HCT116 (cell line): Measurements from ENCODE around the gene CEBPA. TPM values are rescaled to one million over a fixed set of nuclear protein-coding genes. Genes with fewer than 3 reads are reported as not detected.

Experiments used
- ATAC-seq: fragments of 200-7000 bp; cut with Tn5 transposase; 2 replicates; pipeline ENCODE4 v1.9.1; 2020; ENCODE audit warnings: mild to moderate bottlenecking, moderate library complexity
- BruUV-seq: library from RNA; stranded (reverse); fragments of 400-500 nt; replicated peaks from 2 replicates; lab custom pipeline; 2021; lab: Mats Ljungman, UMichigan
- CTCF ChIA-PET: fragments of 300-600 bp; sonication (Branson Sonifier 250); formaldehyde crosslinking; loops from one replicate; lab custom pipeline; 2021; ENCODE audit warnings: antibody characterized with exemption; lab: Charles Lee
- POLR2A ChIA-PET: fragments of 300-600, 350-600 bp; sonication (Branson Sonifier 250); formaldehyde crosslinking; loops from one replicate; lab custom pipeline; 2021; ENCODE audit warnings: antibody characterized with exemption; lab: Charles Lee
- RAD21 ChIA-PET, 2 experiments: fragments of 300-600 bp; sonication (Branson Sonifier 250); formaldehyde crosslinking; loops; one replicate each; lab custom pipeline; 2023; ENCODE audit warnings: low total read pairs in 2 of 2; ENCODE audit not compliant: uncharacterized antibody in 2 of 2, unreplicated experiment in 2 of 2, low non-redundant PET in 1 of 2; lab: Charles Lee
- DNase-seq: peaks from one replicate; pipeline ENCODE4 v3.0.0-alpha.2; 2010; ENCODE audit warnings: low read depth, low spot score
- H2AFZ ChIP-seq: fragments of 200-600 bp; shearing (Covaris generic), sonication (generic); 2 replicates; pipeline ENCODE4 v1.6.1; 2017; ENCODE audit warnings: low read depth, mixed run types, mixed read lengths, antibody characterized with exemption, low read length; ENCODE audit not compliant: poor library complexity, severe bottlenecking
- H3K27ac ChIP-seq: 2 replicates; pipeline ENCODE4 v1.5.1; 2012; ENCODE audit warnings: low read depth, low read length
- H3K27me3 ChIP-seq: fragments of 200-600 bp; sonication (generic); 2 replicates; pipeline ENCODE4 v1.6.1; 2016; ENCODE audit warnings: mixed run types, low read length, mixed read lengths; ENCODE audit not compliant: insufficient read depth
- H3K36me3 ChIP-seq, 2 experiments: fragments of 200-500 bp in 1 of 2; fragments of 200-600 bp in 1 of 2; sonication (Bioruptor generic) in 1 of 2; sonication (generic) in 1 of 2; 2 replicates each; pipeline versions ENCODE4 v1.5.1 to v1.6.1; 2014 to 2016; ENCODE audit warnings: low read length in 2 of 2, inconsistent platforms in 1 of 2, mixed read lengths in 1 of 2, mixed run types in 1 of 2; ENCODE audit not compliant: insufficient read depth in 2 of 2, control insufficient read depth in 1 of 2
- H3K4me1 ChIP-seq, 2 experiments: fragments of 200-600 bp in 1 of 2; sonication (generic) in 1 of 2; 2 replicates each; pipeline versions ENCODE4 v1.5.1 to v1.6.1; 2012 to 2017; ENCODE audit warnings: low read length in 2 of 2, inconsistent platforms in 1 of 2, mild to moderate bottlenecking in 1 of 2, mixed read lengths in 1 of 2, mixed run types in 1 of 2, moderate library complexity in 1 of 2; ENCODE audit not compliant: insufficient read depth in 2 of 2, control insufficient read depth in 1 of 2
- H3K4me2 ChIP-seq: fragments of 200-600 bp; sonication (generic); 2 replicates; pipeline ENCODE4 v1.6.1; 2017; ENCODE audit warnings: mixed run types, low read length, mixed read lengths
- H3K4me3 ChIP-seq, 2 experiments: fragments of 200-600 bp in 1 of 2; sonication (generic) in 1 of 2; replicated peaks in 1 of 2; 2 replicates each; pipeline ENCODE4 v1.5.1; 2011 to 2016; ENCODE audit warnings: low read length in 2 of 2, control low read depth in 1 of 2, low read depth in 1 of 2, mild to moderate bottlenecking in 1 of 2, mixed read lengths in 1 of 2, mixed run types in 1 of 2
- H3K79me2 ChIP-seq: fragments of 200-600 bp; sonication (generic); 2 replicates; pipeline ENCODE4 v1.6.1; 2017; ENCODE audit warnings: mild to moderate bottlenecking, mixed run types, low read length, moderate library complexity, mixed read lengths; ENCODE audit not compliant: insufficient read depth
- H3K9ac ChIP-seq: fragments of 200-600 bp; sonication (generic); 2 replicates; pipeline ENCODE4 v1.6.1; 2016; ENCODE audit warnings: low read length, mixed read lengths
- H3K9me2 ChIP-seq: fragments of 200-600 bp; sonication (generic), shearing (Covaris generic); 2 replicates; pipeline ENCODE4 v1.6.1; 2017; ENCODE audit warnings: mixed run types, mild to moderate bottlenecking, moderate library complexity; ENCODE audit not compliant: insufficient read depth
- H3K9me3 ChIP-seq, 2 experiments: fragments of 200-500 bp in 1 of 2; fragments of 200-600 bp in 1 of 2; sonication (Bioruptor generic) in 1 of 2; sonication (generic) in 1 of 2; 2 replicates each; pipeline ENCODE4 v1.6.1; 2014 to 2017; ENCODE audit warnings: low read length in 2 of 2, mixed read lengths in 2 of 2, inconsistent platforms in 1 of 2, low read depth in 1 of 2, mild to moderate bottlenecking in 1 of 2, mixed run types in 1 of 2, moderate library complexity in 1 of 2; ENCODE audit not compliant: control insufficient read depth in 1 of 2, insufficient read depth in 1 of 2
- H4K20me1 ChIP-seq: fragments of 200-600 bp; sonication (generic), shearing (Covaris generic); 2 replicates; pipeline ENCODE4 v1.6.1; 2017; ENCODE audit warnings: mixed run types, mild to moderate bottlenecking, moderate library complexity; ENCODE audit not compliant: insufficient read depth
- ATF3 ChIP-seq: IDR thresholded peaks from 2 replicates; pipeline ENCODE4 v1.6.1; 2012
- CBX3 ChIP-seq: IDR thresholded peaks from 2 replicates; pipeline ENCODE4 v1.6.1; 2012; ENCODE audit warnings: low read depth
- CEBPB ChIP-seq: IDR thresholded peaks from 2 replicates; pipeline ENCODE4 v1.6.1; 2012; ENCODE audit warnings: low read depth
- RAD21 ChIP-seq: IDR thresholded peaks from 2 replicates; pipeline ENCODE4 v1.6.1; 2012; ENCODE audit warnings: low read depth, mild to moderate bottlenecking
- REST ChIP-seq: IDR thresholded peaks from 2 replicates; pipeline ENCODE4 v1.6.1; 2012; ENCODE audit warnings: low read depth
- TCF7L2 ChIP-seq: IDR thresholded peaks from 2 replicates; pipeline ENCODE4 v1.7.0; 2011; ENCODE audit warnings: borderline replicate concordance, inconsistent platforms; ENCODE audit not compliant: insufficient read depth, insufficient read length; ENCODE audit errors: extremely low read depth
- YY1 ChIP-seq: IDR thresholded peaks from 2 replicates; pipeline ENCODE4 v1.6.1; 2011; ENCODE audit warnings: low read length, low read depth, moderate library complexity, mild to moderate bottlenecking; ENCODE audit not compliant: insufficient replicate concordance; ENCODE audit errors: extremely low read depth
- intact Hi-C: fragments of 100-400 bp; cut with micrococcal nuclease; formaldehyde crosslinking; loops from 2 replicates; pipeline ENCODE4 v1.10.0; 2022
- total RNA-seq: library from RNA; stranded (reverse); gene quantifications from one replicate; pipeline ENCODE4 v1.2.1, GENCODE V29; 2021; ENCODE audit not compliant: unreplicated experiment

The CEBPA gene
- total RNA-seq, 1 experiment from 2014 or later = 7.0 TPM

- Histone ChIP-seq H3K9me2 (no peaks in the 10 kb centered on the region), H3K9ac (no peak overlapping the region), H3K79me2 (no peaks in the 10 kb centered on the region), H4K20me1 (no peaks in the 10 kb centered on the region), H3K27me3 (no peaks in the 10 kb centered on the region), H3K4me1 (no peaks in the 10 kb centered on the region), H3K27ac (no peak overlapping the region), H3K9me3 (no peaks in the 10 kb centered on the region), H3K36me3 (no peaks in the 10 kb centered on the region), H3K4me2 (no peak overlapping the region), H3K4me3 (no peak overlapping the region), H2AFZ (no peak overlapping the region)
- RAD21 ChIA-PET = no interaction called here
- intact Hi-C loops = no loop called here
- TF ChIP-seq REST = no peak
- no peak for TF ChIP-seq CEBPB
- no peak for TF ChIP-seq YY1
- TF ChIP-seq RAD21 = no peak
- TF ChIP-seq TCF7L2 = no peak
- TF ChIP-seq CBX3 = no peak
- TF ChIP-seq ATF3 = no peak
- CTCF ChIA-PET = no interaction called here
- ATAC-seq = no peak
- no peak for DNase-seq
- no TSS peak for BruUV-seq
- POLR2A ChIA-PET = no interaction called here
Measured at GRCh38 chr19:33267706-33268105, 34.6 kb downstream of the CEBPA start.
